ENCODE results near the gene DENND4A.

- TF ChIP-seq, protein P1, sequence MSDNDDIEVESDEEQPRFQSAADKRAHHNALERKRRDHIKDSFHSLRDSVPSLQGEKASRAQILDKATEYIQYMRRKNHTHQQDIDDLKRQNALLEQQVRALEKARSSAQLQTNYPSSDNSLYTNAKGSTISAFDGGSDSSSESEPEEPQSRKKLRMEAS (IDR thresholded peaks at IDR 0.05), result no peak
- TF ChIP-seq CTCF (IDR thresholded peaks at IDR 0.05) (no peak), POLR2A (IDR thresholded peaks at IDR 0.05; ENCODE audit: low read length) (no peak), SMC3 (IDR thresholded peaks at IDR 0.05) (no peak), REST (IDR thresholded peaks at IDR 0.05) (no peak), RFX5 (IDR thresholded peaks at IDR 0.05) (no peak), CHD4 (IDR thresholded peaks at IDR 0.05; ENCODE audit: borderline replicate concordance) (no peak), RCOR1 (IDR thresholded peaks at IDR 0.05; ENCODE audit: low read depth, low read length) (no peak), JUN (IDR thresholded peaks at IDR 0.05) (no peak), NR3C1 (IDR thresholded peaks at IDR 0.05) (no peak), SREBF2 (IDR thresholded peaks at IDR 0.05) (no peak), RNF2 (IDR thresholded peaks at IDR 0.05; ENCODE audit: borderline replicate concordance, low read depth) (no peak), RAD21 (conservative IDR thresholded peaks at IDR 0.05 in 1 of 2, IDR thresholded peaks at IDR 0.05 in 1 of 2) (no peak), BHLHE40 (IDR thresholded peaks at IDR 0.05; ENCODE audit: low read depth, low read length) (no peak)
These were observed 116.5 kb downstream of the DENND4A start for GRCh38 chr15:65675551-65675950.
